Mesothelial cell of epicardium (in vitro differentiated cells): Measurements from ENCODE around the gene RNF13. TPM values are rescaled to one million over a fixed set of nuclear protein-coding genes. Genes with fewer than 3 reads are reported as not detected.
A peak's percentile ranks its signal among the peaks of the same experiment; 100 is the strongest.

Experiments
- DNase-seq, 2 experiments: peaks; one replicate each; pipeline ENCODE4 v3.0.0; 2021; ENCODE audit warnings: low spot score in 2 of 2; ENCODE audit not compliant: unreplicated experiment in 2 of 2
- H3K27ac Mint-ChIP-seq: 2 replicates; pipeline ENCODE4 v1.8.0; 2021; ENCODE audit warnings: mixed read lengths
- H3K27me3 Mint-ChIP-seq: 2 replicates; pipeline ENCODE4 v1.8.0; 2021; ENCODE audit warnings: low read depth, mixed read lengths
- H3K36me3 Mint-ChIP-seq: 2 replicates; pipeline ENCODE4 v1.8.0; 2021; ENCODE audit warnings: mixed read lengths
- H3K4me1 Mint-ChIP-seq: 2 replicates; pipeline ENCODE4 v1.8.0; 2021; ENCODE audit warnings: mixed read lengths
- H3K4me3 Mint-ChIP-seq: 2 replicates; pipeline ENCODE4 v1.8.0; 2021; ENCODE audit warnings: mild to moderate bottlenecking, moderate library complexity, mixed read lengths
- H3K9me3 Mint-ChIP-seq: 2 replicates; pipeline ENCODE4 v1.8.0; 2021; ENCODE audit warnings: mixed read lengths
- total RNA-seq: library from RNA; stranded (reverse); gene quantifications from 3 replicates; pipeline ENCODE4 v1.2.1, GENCODE V29; 2021
- TF ChIP-seq, protein P1 (sequence below): fragments of 200-600 bp; sonication (generic); IDR thresholded peaks from one replicate; pipeline ENCODE4 v1.5.0; 2021; ENCODE audit warnings: antibody characterized with exemption; ENCODE audit not compliant: unreplicated experiment

Gene RNF13
- total RNA-seq, 1 donor from 2014 or later = 29.8 TPM

DNA sequence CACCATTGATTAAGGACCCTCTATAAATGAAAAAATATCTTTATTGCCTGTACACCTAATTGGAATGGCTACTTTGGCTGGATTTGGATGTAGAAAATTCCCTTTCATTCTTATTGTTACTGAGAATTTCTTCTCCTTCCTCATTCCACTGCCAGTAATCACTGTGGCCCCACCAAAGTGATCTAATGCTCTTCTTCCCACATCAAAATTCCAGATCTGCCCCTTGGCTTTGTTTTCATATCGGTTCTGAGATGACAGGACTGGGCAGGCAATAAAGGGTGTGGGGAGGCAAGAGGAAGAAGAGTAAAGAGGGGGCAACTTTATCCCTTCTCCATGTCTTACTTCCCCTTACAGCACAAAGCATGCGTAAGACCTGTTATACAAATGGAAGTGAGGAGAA lies 22.7 kb upstream of the RNF13 start:
- H3K27ac Mint-ChIP-seq = peak overlapping the region; percentile 30
- H3K4me3 Mint-ChIP-seq = no peak overlapping the region
- peaks cover 7% of the 10 kb centered on the region for H3K4me1 Mint-ChIP-seq
- peaks cover 4% of the 10 kb centered on the region for H3K36me3 Mint-ChIP-seq
- peaks cover 15% of the 10 kb centered on the region for H3K9me3 Mint-ChIP-seq
- TF ChIP-seq, protein P1, sequence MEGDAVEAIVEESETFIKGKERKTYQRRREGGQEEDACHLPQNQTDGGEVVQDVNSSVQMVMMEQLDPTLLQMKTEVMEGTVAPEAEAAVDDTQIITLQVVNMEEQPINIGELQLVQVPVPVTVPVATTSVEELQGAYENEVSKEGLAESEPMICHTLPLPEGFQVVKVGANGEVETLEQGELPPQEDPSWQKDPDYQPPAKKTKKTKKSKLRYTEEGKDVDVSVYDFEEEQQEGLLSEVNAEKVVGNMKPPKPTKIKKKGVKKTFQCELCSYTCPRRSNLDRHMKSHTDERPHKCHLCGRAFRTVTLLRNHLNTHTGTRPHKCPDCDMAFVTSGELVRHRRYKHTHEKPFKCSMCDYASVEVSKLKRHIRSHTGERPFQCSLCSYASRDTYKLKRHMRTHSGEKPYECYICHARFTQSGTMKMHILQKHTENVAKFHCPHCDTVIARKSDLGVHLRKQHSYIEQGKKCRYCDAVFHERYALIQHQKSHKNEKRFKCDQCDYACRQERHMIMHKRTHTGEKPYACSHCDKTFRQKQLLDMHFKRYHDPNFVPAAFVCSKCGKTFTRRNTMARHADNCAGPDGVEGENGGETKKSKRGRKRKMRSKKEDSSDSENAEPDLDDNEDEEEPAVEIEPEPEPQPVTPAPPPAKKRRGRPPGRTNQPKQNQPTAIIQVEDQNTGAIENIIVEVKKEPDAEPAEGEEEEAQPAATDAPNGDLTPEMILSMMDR = no peak
- no peaks in the 10 kb centered on the region for H3K27me3 Mint-ChIP-seq
- DNase-seq = no peak

DNA sequence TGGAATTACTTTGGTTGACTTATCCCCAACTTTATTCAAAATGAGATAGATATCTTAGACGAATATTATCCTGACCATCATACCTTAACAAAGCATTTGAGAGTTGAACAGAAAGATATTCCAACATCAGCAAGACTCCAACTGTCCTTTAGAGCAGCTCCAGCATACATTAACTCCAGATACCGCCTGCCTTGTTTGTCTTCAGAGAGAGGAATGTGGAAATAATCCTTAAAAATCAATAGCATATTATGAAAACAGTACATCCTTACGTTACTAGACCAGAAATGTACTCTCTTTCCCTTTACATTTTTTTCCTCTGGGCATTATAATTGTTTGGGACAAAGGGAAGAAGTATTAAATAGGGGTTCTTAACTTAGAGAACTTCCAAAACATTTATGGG lies 22.3 kb upstream of the RNF13 start:
- DNase-seq = no peak
- Mint-ChIP-seq H3K27me3 (no peaks in the 10 kb centered on the region), H3K4me1 (peaks cover 7% of the 10 kb centered on the region), H3K27ac (no peak overlapping the region), H3K4me3 (no peak overlapping the region), H3K36me3 (peaks cover 4% of the 10 kb centered on the region), H3K9me3 (peaks cover 15% of the 10 kb centered on the region)
- TF ChIP-seq, protein P1 = no peak

DNA sequence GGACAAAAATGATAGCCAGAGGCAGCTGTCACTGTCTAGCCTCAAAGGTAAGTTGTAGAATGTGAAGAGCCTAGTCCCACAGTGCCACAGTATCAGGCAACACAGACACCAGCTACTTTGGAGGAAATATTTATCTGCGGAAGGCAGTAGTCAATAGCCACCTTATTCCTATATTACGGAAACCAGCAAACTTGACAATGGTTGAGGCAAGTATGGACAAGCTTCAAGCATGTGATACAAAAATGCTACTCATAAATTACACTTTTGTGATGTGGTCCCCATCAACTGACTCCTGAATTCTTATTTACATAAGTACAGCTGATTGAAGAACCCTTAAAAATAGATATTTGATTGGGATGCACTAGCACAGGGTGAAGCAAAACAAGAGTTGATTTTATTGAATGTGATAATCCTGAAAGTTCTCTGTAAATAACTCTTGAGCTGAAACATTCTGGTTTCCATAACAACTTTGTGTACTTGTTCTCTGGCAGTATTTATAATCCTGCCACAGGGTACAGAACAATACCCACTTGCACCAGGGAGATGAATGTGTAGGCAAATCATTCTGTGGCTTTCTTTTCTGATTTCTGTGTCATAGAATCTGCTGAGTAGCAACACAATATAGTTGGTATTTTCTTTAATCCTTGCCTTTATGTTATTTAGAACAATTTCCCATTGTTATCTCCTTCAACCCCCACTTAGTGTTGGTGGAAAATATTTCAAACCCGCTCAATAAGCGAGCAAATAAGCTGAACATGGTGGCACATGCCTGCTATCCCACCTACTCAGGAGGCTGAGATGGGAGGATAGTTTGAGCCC lies 20.4 kb upstream of the RNF13 start, which contains the start of gene ANKUB1:
Gene ANKUB1, minus strand, starts transcription at position 103 of the 819 bp plus-strand sequence. CDS start 188 bp downstream, outside the sequence.
- H3K9me3 Mint-ChIP-seq = peaks cover 2% of the 10 kb centered on the region
- H3K36me3 Mint-ChIP-seq = no peaks in the 10 kb centered on the region
- no peak within 1 kb of the TSS for H3K27ac Mint-ChIP-seq
- DNase-seq = no peak
- TF ChIP-seq, protein P1 = no peak
- no peaks in the 10 kb centered on the region for H3K27me3 Mint-ChIP-seq
- H3K4me1 Mint-ChIP-seq = peaks cover 7% of the 10 kb centered on the region
- H3K4me3 Mint-ChIP-seq = no peak within 1 kb of the TSS

DNA sequence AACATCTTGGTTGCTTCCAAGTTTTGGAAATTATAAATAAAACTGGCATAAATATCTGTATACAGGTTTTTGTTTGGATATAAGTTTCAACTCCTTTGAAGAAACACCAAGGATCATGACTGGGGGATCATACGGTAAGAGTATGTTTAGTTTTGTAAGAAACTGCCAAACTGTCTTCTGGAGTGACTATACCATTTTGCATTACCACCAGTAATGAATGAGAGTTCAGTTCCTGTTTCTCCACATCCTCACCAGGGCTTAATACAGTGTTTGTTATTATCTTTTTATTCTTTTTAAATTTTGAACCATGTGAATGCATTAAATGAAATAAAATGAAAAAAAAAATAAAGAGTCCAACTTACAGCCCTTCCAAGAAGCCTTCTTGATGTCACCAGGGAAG lies 17.0 kb upstream of the RNF13 start:
- Mint-ChIP-seq H3K27me3 (no peaks in the 10 kb centered on the region), H3K27ac (no peak overlapping the region), H3K9me3 (peaks cover 18% of the 10 kb centered on the region), H3K4me3 (no peak overlapping the region), H3K4me1 (no peaks in the 10 kb centered on the region), H3K36me3 (no peaks in the 10 kb centered on the region)
- no peak for DNase-seq
- TF ChIP-seq, protein P1 = no peak

DNA sequence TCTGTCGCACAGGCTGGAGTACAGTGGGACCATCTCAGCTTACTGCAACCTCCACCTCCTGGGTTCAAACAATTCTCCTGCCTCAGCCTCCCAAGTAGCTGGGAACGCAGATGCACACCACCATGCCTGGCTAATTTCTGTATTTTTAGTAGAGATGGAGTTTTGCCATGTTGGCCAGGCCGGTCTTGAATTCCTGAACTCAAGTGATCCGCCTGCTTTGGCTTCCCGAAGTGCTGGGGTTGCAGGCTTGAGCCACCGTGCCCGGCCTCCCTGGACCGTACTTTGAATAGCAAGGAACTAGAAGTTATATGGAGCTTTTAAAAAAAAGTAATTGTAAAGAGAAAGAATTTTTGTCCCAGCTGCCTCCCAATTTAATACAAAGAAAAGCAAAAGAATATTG lies 12.3 kb upstream of the RNF13 start:
- Mint-ChIP-seq H3K9me3 (peaks cover 18% of the 10 kb centered on the region), H3K27ac (no peak overlapping the region), H3K4me3 (no peak overlapping the region), H3K27me3 (peaks cover 2% of the 10 kb centered on the region), H3K4me1 (no peaks in the 10 kb centered on the region), H3K36me3 (no peaks in the 10 kb centered on the region)
- TF ChIP-seq, protein P1 = no peak
- DNase-seq = no peak
